C4-2B (cell line): ENCODE results near the gene CXorf65.

Experiments used
- H3K27ac ChIP-seq: fragments of 450-650 bp; 2 replicates; pipeline ENCODE4 v1.5.1; 2017
- CTCF ChIP-seq: fragments of 450-650 bp; conservative IDR thresholded peaks from 2 replicates; pipeline ENCODE4 v1.5.1; 2017; ENCODE audit warnings: mild to moderate bottlenecking
- ZFX ChIP-seq: fragments of 450-650 bp; IDR thresholded peaks from 2 replicates; pipeline ENCODE4 v1.6.1; 2017

CXorf65 gene

GRCh38 chrX:71143508-71143907 is 37.0 kb upstream of the CXorf65 start:
- TF ChIP-seq ZFX (no peak), CTCF (no peak)
- peak overlapping the region; percentile 8; the same call in 1 of the 2 replicates for H3K27ac ChIP-seq

- no peak for TF ChIP-seq ZFX
- TF ChIP-seq CTCF: no peak
- no peak overlapping the region for H3K27ac ChIP-seq
Observed at GRCh38 chrX:71140440-71140839, 33.9 kb upstream of the CXorf65 start.

- TF ChIP-seq ZFX: no peak
- TF ChIP-seq CTCF: no peak
- H3K27ac ChIP-seq: no peak overlapping the region
Observed at GRCh38 chrX:71131510-71131909, 25.0 kb upstream of the CXorf65 start.

GRCh38 chrX:71128915-71129765 is 22.6 kb upstream of the CXorf65 start:
- H3K27ac ChIP-seq: no peak overlapping the region
- TF ChIP-seq CTCF (peak; percentile 82), ZFX (no peak)

GRCh38 chrX:71128166-71128833 is 21.8 kb upstream of the CXorf65 start:
- no peak for TF ChIP-seq ZFX
- TF ChIP-seq CTCF: no peak
- H3K27ac ChIP-seq: no peak overlapping the region

GRCh38 chrX:71118985-71119535 is 12.5 kb upstream of the CXorf65 start:
- TF ChIP-seq CTCF: no peak
- H3K27ac ChIP-seq: peak overlapping the region; percentile 86
